Osteocyte (in vitro differentiated cells): Measurements from ENCODE around the gene RANBP3. TPM values are rescaled to one million over a fixed set of nuclear protein-coding genes. Genes with fewer than 3 reads are reported as not detected.

Source experiments
- DNase-seq: peaks from one replicate; pipeline ENCODE4 v3.0.0; 2021; ENCODE audit warnings: mixed read lengths; ENCODE audit not compliant: unreplicated experiment; ENCODE audit errors: extremely low spot score
- H3K27ac Mint-ChIP-seq: one replicate; pipeline ENCODE4 v1.8.0; 2021; ENCODE audit warnings: mild to moderate bottlenecking, mixed read lengths; ENCODE audit not compliant: unreplicated experiment
- H3K27me3 Mint-ChIP-seq: one replicate; pipeline ENCODE4 v1.8.0; 2021; ENCODE audit warnings: mixed read lengths; ENCODE audit not compliant: unreplicated experiment
- H3K36me3 Mint-ChIP-seq: one replicate; pipeline ENCODE4 v1.8.0; 2021; ENCODE audit warnings: mixed read lengths; ENCODE audit not compliant: unreplicated experiment
- H3K4me1 Mint-ChIP-seq: one replicate; pipeline ENCODE4 v1.8.0; 2021; ENCODE audit warnings: mixed read lengths; ENCODE audit not compliant: unreplicated experiment
- H3K4me3 Mint-ChIP-seq: one replicate; pipeline ENCODE4 v1.8.0; 2021; ENCODE audit warnings: mild to moderate bottlenecking, moderate library complexity, mixed read lengths; ENCODE audit not compliant: unreplicated experiment
- H3K9me3 Mint-ChIP-seq: one replicate; pipeline ENCODE4 v1.8.0; 2021; ENCODE audit warnings: mixed read lengths; ENCODE audit not compliant: unreplicated experiment
- CTCF ChIP-seq: fragments of 200-600 bp; sonication (generic); IDR thresholded peaks from 2 replicates; pipeline ENCODE4 v1.5.0; 2021; ENCODE audit warnings: antibody characterized with exemption, mild to moderate bottlenecking, moderate library complexity
- total RNA-seq: library from RNA; stranded (reverse); gene quantifications from 2 replicates; pipeline ENCODE4 v1.2.1, GENCODE V29; 2021

RANBP3 gene
- total RNA-seq, 1 donor from 2014 or later, result 74.9 TPM

GRCh38 chr19:5958074-5958850 lies 19.7 kb downstream of the RANBP3 start:
- no peak for TF ChIP-seq CTCF
- no peaks in the 10 kb centered on the region for H3K27me3 Mint-ChIP-seq
- H3K9me3 Mint-ChIP-seq, result no peaks in the 10 kb centered on the region
- H3K4me1 Mint-ChIP-seq, result peaks cover 75% of the 10 kb centered on the region
- H3K4me3 Mint-ChIP-seq, result no peak overlapping the region
- no peak for DNase-seq
- H3K27ac Mint-ChIP-seq, result no peak overlapping the region
- no peaks in the 10 kb centered on the region for H3K36me3 Mint-ChIP-seq

- TF ChIP-seq CTCF, result no peak
- Mint-ChIP-seq H3K27ac (no peak overlapping the region), H3K9me3 (no peaks in the 10 kb centered on the region), H3K27me3 (no peaks in the 10 kb centered on the region), H3K4me1 (peaks cover 76% of the 10 kb centered on the region), H3K4me3 (no peak overlapping the region), H3K36me3 (no peaks in the 10 kb centered on the region)
- no peak for DNase-seq
Measured at GRCh38 chr19:5957170-5957569, 20.8 kb downstream of the RANBP3 start.

GRCh38 chr19:5956728-5957127 lies 21.2 kb downstream of the RANBP3 start:
- DNase-seq, result no peak
- Mint-ChIP-seq H3K4me3 (no peak overlapping the region), H3K9me3 (no peaks in the 10 kb centered on the region), H3K4me1 (peaks cover 76% of the 10 kb centered on the region), H3K27ac (peak overlapping the region; percentile 87), H3K36me3 (no peaks in the 10 kb centered on the region), H3K27me3 (no peaks in the 10 kb centered on the region)
- TF ChIP-seq CTCF, result no peak

GRCh38 chr19:5956323-5956722 lies 21.6 kb downstream of the RANBP3 start:
- peaks cover 76% of the 10 kb centered on the region for H3K4me1 Mint-ChIP-seq
- no peaks in the 10 kb centered on the region for H3K27me3 Mint-ChIP-seq
- peak overlapping the region; percentile 87 for H3K27ac Mint-ChIP-seq
- no peaks in the 10 kb centered on the region for H3K9me3 Mint-ChIP-seq
- no peak for TF ChIP-seq CTCF
- H3K36me3 Mint-ChIP-seq, result no peaks in the 10 kb centered on the region
- DNase-seq, result no peak
- no peak overlapping the region for H3K4me3 Mint-ChIP-seq

- Mint-ChIP-seq H3K4me3 (no peak overlapping the region), H3K9me3 (no peaks in the 10 kb centered on the region), H3K27ac (peak overlapping the region; percentile 87), H3K4me1 (peaks cover 76% of the 10 kb centered on the region), H3K36me3 (peaks cover 3% of the 10 kb centered on the region), H3K27me3 (no peaks in the 10 kb centered on the region)
- no peak for DNase-seq
- TF ChIP-seq CTCF, result no peak
Measured at GRCh38 chr19:5955636-5955935, 22.4 kb downstream of the RANBP3 start.
